GM10248 (cell line): ENCODE measurements around the gene FOXD1.
A peak's percentile ranks its signal among the peaks of the same experiment; 100 is the strongest.

Source experiments
- CTCF ChIA-PET: fragments of 300-600 bp; sonication (Branson Sonifier 250); formaldehyde crosslinking; extraction: SDS; loops from one replicate; lab custom pipeline; 2021; ENCODE audit warnings: antibody characterized with exemption; lab: Yijun Ruan, JAX
- POLR2A ChIA-PET: fragments of 350-650 bp; sonication (Branson Sonifier 250); formaldehyde crosslinking; extraction: SDS; loops from one replicate; lab custom pipeline; 2020; ENCODE audit warnings: antibody characterized with exemption; lab: Yijun Ruan, JAX
- DNase-seq: peaks from one replicate; pipeline ENCODE4 v3.0.0; 2012; ENCODE audit errors: extremely low spot score
- TF ChIP-seq, protein P1 (sequence below): IDR thresholded peaks from 2 replicates; pipeline ENCODE4 v1.5.1; 2012; ENCODE audit warnings: mild to moderate bottlenecking, low read depth; ENCODE audit errors: extremely low read depth, missing control alignments, control extremely low read depth

Gene FOXD1

DNA sequence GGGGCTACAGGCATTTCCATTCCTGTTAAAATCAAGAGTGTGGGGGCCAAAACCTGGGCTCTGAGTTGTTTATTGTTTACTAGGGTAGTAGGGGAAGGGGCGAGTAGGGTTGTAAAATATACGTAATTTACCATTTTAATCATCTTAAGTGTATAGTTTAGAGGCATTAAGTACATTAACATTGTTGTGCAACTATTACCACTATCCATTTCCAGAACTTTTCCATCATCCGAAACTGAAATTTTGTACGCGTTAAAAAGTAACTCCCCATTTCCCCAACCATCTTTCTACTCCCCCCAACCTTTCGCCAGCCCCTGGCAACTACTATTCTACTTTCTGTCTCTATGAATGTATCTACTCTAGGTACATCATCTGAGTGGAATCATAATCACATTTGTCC, 3.6 kb upstream of the FOXD1 start:
- TF ChIP-seq, protein P1, sequence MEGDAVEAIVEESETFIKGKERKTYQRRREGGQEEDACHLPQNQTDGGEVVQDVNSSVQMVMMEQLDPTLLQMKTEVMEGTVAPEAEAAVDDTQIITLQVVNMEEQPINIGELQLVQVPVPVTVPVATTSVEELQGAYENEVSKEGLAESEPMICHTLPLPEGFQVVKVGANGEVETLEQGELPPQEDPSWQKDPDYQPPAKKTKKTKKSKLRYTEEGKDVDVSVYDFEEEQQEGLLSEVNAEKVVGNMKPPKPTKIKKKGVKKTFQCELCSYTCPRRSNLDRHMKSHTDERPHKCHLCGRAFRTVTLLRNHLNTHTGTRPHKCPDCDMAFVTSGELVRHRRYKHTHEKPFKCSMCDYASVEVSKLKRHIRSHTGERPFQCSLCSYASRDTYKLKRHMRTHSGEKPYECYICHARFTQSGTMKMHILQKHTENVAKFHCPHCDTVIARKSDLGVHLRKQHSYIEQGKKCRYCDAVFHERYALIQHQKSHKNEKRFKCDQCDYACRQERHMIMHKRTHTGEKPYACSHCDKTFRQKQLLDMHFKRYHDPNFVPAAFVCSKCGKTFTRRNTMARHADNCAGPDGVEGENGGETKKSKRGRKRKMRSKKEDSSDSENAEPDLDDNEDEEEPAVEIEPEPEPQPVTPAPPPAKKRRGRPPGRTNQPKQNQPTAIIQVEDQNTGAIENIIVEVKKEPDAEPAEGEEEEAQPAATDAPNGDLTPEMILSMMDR: no peak
- CTCF ChIA-PET: no interaction called here
- DNase-seq: no peak
- POLR2A ChIA-PET: no interaction called here

DNA sequence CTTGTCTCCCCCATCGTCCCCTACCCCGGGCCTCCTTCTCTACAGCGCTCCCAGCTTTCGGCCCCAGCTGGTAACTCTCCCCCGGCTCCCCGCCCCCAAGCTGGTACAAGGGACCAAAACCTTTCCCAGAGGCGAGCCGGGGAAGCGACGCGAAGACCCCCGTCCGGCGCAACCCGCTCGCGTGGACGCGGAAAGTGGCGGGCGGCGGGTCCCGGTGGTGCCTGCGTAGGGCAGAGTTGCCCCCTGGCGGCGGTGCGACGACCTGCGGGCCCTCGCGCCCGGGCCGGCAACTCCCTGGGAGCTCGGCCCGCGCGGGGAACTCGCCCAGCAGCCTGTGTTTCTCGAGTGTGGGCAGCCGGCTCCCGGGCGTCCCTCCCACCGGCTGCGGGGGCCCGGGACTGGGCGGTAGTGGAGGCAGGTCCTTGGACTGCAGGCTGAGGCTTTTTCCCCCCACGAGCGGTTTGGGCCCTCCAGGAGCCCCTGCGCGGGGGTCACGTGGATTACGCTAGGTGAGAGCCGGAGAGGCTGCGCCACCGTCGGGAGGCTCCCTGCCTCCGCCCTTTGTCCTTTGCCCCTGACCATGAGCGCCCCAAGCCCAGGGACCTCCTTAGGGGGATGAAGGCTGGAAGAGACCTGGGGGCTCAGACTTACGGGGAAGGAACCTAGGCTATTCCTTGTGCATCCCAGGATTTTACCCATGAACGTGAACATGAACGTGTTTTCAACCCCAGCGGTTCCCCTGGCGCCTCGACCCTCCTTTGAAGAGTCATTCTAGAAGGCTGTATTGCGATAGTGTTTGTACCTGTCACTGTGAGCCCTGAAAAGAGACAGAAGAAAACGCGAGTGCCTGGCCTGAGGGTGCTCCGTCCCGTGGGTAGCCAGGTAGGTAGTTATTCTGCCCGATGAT, 2.9 kb upstream of the FOXD1 start:
- POLR2A ChIA-PET: no interaction called here
- CTCF ChIA-PET: interaction anchor here (0.8 to 2.4 kb wide), 17 partner anchors 9 to 493 kb away, joined by 3 to 16 read pairs (median 4); no protein-coding TSS in a partner anchor
- TF ChIP-seq, protein P1: peak; percentile 64
- peak; percentile 64 for DNase-seq

DNA sequence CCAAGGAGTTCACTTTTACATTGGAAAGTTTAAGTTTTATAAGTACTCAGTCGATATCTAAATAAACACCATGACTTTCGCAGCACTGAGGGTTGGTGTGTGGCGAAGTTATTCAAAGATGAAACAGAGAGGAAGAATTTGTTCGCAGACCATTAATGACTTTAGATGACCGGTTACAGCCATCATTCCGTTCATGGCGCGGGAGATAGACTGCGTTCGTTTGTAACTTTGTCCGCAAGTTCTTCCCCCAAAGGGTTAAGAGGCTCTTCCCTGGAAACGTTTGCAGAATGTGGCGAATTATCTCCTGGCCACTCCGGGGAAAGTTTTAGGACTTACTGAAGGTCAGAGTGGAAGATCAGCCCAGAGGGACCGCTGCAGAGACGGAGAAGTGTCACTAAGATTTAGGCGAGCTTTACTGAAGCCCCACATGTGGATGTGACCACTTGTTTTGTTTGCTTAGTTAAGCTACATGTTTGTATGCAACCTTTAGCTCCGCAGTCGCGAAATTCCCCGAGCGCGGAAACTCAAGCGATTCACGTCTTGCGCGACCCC, 2.2 kb upstream of the FOXD1 start:
- ChIA-PET POLR2A (no interaction called here), CTCF (interaction anchor here (1.0 to 2.4 kb wide), 16 partner anchors 9 to 492 kb away, joined by 3 to 16 read pairs (median 4); no protein-coding TSS in a partner anchor)
- TF ChIP-seq, protein P1: no peak
- DNase-seq: no peak

DNA sequence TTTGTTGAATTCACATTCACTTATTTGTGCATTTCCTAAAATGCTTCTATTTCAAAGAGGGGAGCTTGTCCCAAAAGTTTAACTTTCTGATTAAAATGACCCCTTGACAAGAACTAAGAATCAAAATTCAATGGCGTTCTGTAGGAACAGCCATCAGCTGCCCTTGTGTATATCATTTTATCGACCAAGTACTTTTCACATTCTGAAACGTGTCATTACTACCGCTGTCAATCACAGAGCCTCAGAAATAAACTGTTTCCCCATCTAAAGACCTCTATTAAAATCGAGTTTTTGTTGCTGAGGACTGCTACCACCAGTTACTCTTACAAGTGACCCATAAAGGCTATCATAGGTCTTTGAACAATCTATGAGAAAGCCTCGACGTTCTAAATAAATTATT, 1.6 kb upstream of the FOXD1 start:
- TF ChIP-seq, protein P1: no peak
- CTCF ChIA-PET: interaction anchor here (2.0 to 2.4 kb wide), 2 partner anchors 210 to 234 kb away, joined by 4 to 16 read pairs; no protein-coding TSS in a partner anchor
- DNase-seq: no peak
- POLR2A ChIA-PET: no interaction called here

DNA sequence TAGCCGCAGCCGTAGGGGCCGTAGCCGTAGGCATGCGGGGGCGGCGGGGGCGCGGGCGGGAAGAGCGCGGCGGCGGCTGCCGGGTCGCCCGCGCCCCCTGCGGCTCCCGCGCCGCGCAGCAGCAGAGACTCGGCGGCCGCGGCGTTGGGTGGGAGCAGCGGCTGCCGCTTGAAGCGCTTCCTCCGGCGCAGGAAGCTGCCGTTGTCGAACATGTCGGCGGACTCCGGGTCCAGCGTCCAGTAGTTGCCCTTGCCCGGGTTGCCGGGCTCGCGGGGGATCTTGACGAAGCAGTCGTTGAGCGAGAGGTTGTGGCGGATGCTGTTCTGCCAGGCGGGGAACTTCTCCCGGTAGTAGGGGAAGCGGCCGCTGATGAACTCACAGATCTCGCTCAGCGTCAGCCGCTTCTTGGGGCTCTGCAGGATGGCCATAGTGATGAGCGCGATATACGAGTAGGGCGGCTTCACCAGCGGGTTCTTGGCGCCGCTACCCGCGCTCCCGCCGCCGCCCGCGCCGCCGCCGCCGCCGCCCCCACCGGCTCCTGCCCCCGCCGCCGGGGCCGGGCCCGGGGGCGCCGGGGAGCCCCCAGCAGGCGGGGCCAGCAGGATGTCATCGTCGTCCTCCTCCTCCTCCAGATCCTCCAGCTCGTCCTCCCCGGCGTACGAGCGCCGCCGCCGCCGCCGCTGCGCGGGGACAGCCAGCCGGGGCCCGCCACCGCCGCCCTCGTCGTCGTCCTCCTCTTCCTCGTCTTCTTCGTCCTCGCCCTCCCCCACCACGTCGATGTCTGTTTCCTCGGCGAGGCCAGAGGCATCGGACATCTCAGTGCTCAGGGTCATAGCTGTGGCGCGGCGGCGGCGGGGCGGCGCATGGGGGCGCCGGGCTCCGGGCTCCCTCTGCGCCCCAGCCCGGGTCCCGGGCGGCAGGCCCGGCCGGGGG, 781 bp downstream of the FOXD1 start:
- DNase-seq: no peak
- ChIA-PET POLR2A (interaction anchor here (0.9 kb wide), 1 partner anchor 492 kb away, joined by 3 read pairs; the partner anchor contains the start of gene FCHO2), CTCF (interaction anchor here (1.0 to 1.3 kb wide), 2 partner anchors 9 kb away, joined by 3 to 4 read pairs; no protein-coding TSS in a partner anchor)
- TF ChIP-seq, protein P1: no peak
